ENCODE measurements around the gene ESRRB. TPM values are rescaled to one million over a fixed set of nuclear protein-coding genes. Genes with fewer than 3 reads are reported as not detected.

The ESRRB gene
- total RNA-seq, 1 experiment from 2014 or later, result 0.03 TPM

DNA sequence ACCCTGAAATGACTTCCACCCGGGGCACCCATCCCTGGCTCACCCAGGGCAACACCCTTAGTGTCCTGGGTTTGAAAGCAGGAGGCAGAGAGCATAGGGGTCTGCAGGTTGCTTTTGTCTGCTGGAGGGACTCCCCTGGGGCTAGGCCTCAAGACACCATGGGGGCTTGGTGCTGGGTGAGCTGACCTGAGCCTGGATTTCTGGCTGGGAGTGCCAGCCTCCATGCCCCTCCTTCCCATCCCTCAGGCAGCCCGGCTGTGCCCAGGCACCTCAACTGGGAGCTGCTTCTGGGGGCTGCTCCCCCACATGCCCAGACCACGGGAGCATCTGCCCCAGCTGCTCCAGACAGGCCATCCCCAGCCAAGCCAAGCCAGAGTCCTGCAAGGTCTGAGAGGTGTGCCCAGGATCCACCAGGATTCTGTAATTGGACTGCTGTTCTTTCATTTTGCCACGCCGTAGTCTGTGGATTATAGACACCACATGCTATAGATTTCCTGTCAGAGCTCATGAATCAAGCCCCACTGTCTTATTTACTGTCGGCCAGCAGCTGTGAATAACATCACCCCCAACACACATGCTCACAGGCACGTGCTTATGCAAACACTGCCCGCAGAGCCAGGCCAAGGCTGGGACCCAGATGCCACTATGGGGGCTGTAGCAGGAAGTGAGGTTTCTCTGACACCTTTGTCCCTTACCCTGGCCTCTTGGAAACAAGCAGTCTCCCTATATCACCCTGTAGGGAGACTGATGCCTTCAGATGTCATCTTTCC lies 29.4 kb upstream of the ESRRB start:
- H3K4me3 ChIP-seq, result no peak overlapping the region
- no peaks in the 10 kb centered on the region for H3K27me3 ChIP-seq
- H3K9me3 ChIP-seq, result no peaks in the 10 kb centered on the region
- no peak for DNase-seq
- H3K36me3 ChIP-seq, result no peaks in the 10 kb centered on the region

DNA sequence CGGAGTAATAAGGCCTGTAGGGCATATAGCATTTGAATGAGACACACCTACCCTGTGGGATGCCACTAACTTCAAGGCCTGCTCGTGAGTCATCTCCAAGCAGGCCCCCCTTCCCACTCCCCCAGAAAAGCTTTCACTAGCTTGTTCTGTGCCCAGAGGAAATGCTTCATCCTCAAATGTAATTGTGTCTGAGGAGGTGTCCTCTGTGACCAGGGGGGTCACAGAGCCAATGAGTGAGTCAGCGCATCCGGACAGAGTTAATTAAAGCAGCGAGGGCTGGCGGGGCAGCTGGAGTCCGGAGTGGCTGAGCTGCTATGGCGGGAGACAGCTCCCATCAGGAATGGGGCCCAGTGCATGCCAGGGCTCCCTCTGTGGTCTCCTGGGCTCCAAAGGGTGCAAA lies 27.0 kb upstream of the ESRRB start:
- no peaks in the 10 kb centered on the region for H3K9me3 ChIP-seq
- no peaks in the 10 kb centered on the region for H3K36me3 ChIP-seq
- H3K27me3 ChIP-seq, result no peaks in the 10 kb centered on the region
- DNase-seq, result peak; percentile 73
- no peak overlapping the region for H3K4me3 ChIP-seq

DNA sequence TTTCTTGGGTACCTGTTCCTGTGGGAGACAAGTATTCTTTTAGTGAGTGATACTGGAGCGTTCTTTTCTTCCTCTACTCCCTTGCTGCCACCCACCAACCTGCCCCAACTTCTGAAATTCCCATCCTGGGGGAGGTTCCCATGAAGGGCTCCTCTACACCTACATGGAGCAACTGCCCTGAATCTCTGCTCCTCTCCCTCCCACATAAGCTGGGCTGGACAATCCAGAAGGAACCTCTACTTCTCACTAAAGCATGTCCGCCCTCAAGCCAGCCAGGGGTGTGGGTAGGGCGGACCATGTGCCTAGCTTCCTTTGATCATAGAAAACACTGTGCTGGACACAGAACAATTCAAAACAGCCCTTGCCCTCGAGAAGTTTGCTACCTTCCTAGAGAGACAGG lies 25.9 kb upstream of the ESRRB start:
- Histone ChIP-seq H3K36me3 (no peaks in the 10 kb centered on the region), H3K4me3 (no peak overlapping the region), H3K9me3 (no peaks in the 10 kb centered on the region), H3K27me3 (no peaks in the 10 kb centered on the region)
- DNase-seq, result no peak

DNA sequence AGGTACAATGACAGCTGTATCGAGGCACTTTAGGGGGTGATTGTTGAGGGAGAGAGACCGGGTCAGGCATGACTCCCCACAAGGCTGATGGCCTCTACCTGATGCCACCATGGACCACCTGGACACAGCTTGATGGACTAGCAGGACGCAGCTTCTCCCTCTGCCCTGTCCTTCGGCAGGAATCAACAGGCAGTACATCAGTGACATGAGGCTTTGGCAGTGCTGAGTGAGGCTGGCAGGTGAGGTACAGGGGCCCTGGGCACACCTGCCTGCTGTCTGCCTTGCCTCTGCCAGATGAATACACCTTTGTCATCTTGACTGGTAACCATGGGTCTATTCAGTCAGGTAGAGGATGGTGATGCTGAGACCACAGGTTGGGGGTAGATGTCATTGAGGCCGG lies 25.3 kb upstream of the ESRRB start:
- Histone ChIP-seq H3K27me3 (no peaks in the 10 kb centered on the region), H3K4me3 (no peak overlapping the region), H3K36me3 (no peaks in the 10 kb centered on the region), H3K9me3 (no peaks in the 10 kb centered on the region)
- DNase-seq, result no peak

DNA sequence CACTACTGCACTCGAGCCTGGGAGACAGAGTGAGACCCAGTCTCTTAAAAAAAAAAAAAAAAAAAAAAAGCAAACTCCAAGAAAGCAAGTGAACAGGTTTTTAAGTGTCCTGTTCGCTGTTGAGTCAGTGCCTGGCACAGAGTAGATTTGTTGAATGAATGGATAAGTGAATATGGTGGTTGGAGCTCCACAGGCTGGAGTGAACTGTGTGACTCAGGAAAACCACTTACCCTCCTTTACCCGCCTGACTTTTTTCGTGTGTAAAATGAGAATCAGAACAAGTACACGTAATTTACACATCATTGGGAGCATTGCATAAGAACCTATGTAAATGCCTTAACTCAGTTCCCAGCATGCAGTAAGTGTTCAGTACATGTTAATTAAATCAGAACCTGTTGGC lies 24.0 kb upstream of the ESRRB start:
- no peaks in the 10 kb centered on the region for H3K27me3 ChIP-seq
- H3K9me3 ChIP-seq, result no peaks in the 10 kb centered on the region
- no peak for DNase-seq
- no peak overlapping the region for H3K4me3 ChIP-seq
- no peaks in the 10 kb centered on the region for H3K36me3 ChIP-seq

DNA sequence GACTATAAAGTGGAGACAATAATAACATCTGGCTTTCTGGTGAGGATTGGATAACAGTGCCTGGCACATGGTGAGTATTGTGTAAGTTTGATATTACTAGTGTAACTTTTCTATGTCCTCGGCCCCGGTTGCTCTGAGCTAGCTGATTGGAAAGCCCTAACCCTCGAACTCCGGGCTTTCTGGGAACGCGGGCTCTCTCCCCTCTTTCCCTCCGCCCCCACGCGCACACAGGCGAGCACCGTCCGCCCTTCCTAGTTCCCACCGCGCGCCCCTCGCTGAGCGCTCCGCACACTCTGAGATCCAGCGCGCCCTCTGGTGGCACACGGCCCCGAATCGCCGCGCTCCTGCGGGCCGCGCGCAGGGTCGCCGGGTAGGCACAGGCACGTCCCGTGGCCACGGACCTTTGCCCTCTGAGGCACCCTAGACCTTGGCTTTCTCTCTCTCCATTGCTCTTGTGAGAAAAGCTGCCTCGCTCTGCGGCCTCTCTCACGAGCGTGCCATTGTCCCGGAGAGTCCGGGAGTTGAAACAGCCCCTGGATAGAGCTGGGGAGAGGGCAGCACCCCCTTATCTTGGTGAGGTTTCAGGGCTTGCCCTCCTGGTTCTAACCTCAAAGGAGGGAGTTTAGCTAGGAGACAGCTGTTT lies 23.2 kb upstream of the ESRRB start:
- DNase-seq, result peak; percentile 38
- no peaks in the 10 kb centered on the region for H3K27me3 ChIP-seq
- 0 out of 2 replicates have a peak overlapping the region, but pooled peaks have one; percentile 12 for H3K4me3 ChIP-seq
- no peaks in the 10 kb centered on the region for H3K9me3 ChIP-seq
- no peaks in the 10 kb centered on the region for H3K36me3 ChIP-seq

DNA sequence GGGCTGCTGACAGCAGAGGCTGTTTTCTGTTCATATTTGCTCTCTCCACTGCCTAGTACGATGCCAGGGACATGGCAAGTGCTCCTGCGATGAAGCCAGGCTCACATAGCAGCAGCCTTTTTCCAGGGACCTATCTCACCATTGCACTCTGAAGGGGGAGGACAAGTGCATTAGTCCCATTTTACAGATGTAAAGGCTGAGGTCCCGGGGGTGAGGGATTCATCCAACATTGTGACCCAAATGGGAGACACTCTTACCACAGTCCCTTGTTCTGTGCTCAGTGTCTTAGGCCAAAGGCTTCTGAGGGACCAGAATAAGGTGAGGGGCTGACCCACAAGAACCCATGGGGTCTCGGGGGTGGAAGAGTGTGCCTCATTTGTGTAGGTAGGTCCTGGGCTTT lies 21.6 kb upstream of the ESRRB start:
- no peaks in the 10 kb centered on the region for H3K36me3 ChIP-seq
- H3K4me3 ChIP-seq, result no peak overlapping the region
- H3K9me3 ChIP-seq, result no peaks in the 10 kb centered on the region
- H3K27me3 ChIP-seq, result no peaks in the 10 kb centered on the region
- DNase-seq, result no peak

DNA sequence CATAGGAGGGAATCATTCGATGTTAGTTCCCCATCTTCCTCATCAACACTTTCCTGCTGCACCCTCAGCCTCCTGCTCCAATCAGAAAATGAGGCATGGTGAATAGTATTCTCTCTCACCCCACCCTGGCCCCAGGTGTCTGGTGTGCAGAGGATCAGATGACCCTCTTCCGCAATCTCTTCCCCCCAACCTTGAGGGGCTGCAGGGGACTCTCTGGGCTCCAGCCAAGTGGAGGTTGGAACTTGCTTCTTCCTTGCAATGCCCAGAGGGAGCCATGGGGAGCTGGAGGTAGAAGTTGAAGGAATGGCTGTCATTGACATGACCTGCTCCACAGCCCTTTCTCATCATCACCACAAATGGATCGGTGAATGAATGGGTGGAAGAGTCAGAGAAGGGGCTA lies 20.2 kb upstream of the ESRRB start:
- Histone ChIP-seq H3K27me3 (no peaks in the 10 kb centered on the region), H3K9me3 (no peaks in the 10 kb centered on the region), H3K36me3 (no peaks in the 10 kb centered on the region), H3K4me3 (no peak overlapping the region)
- no peak for DNase-seq

DNA sequence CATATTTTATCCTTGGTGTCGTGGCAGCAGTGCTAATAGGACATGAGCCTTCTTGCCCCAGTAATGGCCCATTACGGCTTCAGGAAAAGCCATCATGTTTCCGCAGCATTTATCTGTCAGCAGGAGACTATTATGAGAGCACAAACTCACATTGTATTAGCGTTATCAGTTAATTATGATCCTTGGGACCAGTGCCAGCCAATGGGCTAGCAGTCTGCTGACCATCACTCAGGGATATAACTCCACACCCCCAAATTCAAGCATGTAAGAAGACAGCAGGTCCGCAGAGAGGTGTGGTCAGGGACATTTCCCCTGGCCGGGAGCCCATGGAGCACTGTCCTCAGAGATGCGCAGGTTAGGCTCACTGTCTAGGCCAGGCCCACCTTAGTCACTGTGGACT lies 4.9 kb upstream of the ESRRB start:
- Histone ChIP-seq H3K4me3 (no peak overlapping the region), H3K36me3 (no peaks in the 10 kb centered on the region), H3K27me3 (peaks cover under 1% of the 10 kb centered on the region; the same call in 1 of the 2 replicates), H3K9me3 (no peaks in the 10 kb centered on the region)
- no peak for DNase-seq

DNA sequence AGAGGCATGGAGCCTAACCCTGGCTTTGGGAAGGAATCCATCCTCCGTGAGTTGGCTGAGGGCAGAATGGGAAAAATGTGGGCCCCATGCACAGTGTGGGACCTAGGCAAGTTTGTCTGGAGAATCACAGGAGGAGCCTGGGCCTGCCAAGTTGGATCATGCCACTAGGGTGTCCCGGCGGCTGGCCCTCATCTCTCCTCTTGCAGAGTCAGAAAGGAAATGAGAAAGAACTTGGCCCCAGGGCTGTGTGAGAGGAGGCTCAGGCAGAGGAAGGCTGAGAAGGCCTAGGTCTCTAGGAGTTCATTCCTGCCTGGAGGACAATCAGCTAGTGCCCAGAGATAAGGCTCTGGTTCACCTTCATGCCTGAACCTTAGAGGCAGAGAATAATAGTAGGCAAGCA lies 2.5 kb upstream of the ESRRB start:
- no peak overlapping the region for H3K4me3 ChIP-seq
- H3K27me3 ChIP-seq, result peaks cover 22% of the 10 kb centered on the region
- DNase-seq, result no peak
- no peaks in the 10 kb centered on the region for H3K9me3 ChIP-seq
- no peaks in the 10 kb centered on the region for H3K36me3 ChIP-seq

DNA sequence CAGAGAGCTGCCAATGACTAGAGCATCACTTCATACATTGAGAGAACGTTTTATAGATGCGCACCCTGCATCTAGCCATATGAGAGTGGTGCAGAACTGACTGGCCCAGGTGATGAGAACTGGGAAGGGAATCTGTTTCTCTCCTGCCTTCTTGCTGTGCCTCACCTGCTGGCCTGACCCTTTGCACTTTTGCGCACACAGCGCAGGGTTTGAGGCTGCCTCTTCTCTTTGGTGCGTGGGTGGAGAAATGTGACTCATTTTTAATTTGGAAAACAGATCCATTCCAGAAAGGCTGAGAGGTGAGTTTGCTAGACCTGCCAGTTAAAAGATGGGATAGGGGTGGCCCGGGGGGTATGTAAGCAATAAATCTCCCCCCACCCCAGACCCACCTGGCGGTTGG lies 453 bp upstream of the ESRRB start:
- Histone ChIP-seq H3K9me3 (no peaks in the 10 kb centered on the region), H3K4me3 (no peak overlapping the region), H3K36me3 (no peaks in the 10 kb centered on the region), H3K27me3 (peaks cover 25% of the 10 kb centered on the region)
- no peak for DNase-seq

DNA sequence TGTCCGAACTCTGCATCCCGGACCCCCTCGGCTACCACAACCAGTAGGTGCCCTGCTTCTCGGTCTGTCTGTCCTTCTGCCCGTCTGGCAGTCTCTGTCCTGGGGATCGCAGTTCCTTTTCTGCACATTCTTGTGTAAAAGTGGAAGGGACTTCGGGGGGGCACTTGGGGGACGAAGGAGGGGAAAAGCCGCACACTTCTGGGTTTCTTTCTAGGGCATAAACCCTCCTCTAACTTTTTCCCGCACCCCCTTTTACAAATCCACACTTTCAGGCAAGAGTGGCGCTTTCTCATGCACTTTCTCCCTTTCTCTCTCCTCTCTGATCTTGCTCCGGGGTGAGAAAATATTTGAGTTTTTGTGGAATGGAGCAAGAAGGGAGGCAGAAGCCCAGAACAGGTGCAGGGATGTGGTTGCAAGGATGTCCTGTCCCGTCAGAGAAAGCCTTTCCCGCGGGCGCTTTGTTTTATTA lies 506 bp downstream of the ESRRB start:
- Histone ChIP-seq H3K36me3 (no peaks in the 10 kb centered on the region), H3K4me3 (no peak overlapping the region), H3K27me3 (peaks cover 25% of the 10 kb centered on the region), H3K9me3 (no peaks in the 10 kb centered on the region)
- no peak for DNase-seq

DNA sequence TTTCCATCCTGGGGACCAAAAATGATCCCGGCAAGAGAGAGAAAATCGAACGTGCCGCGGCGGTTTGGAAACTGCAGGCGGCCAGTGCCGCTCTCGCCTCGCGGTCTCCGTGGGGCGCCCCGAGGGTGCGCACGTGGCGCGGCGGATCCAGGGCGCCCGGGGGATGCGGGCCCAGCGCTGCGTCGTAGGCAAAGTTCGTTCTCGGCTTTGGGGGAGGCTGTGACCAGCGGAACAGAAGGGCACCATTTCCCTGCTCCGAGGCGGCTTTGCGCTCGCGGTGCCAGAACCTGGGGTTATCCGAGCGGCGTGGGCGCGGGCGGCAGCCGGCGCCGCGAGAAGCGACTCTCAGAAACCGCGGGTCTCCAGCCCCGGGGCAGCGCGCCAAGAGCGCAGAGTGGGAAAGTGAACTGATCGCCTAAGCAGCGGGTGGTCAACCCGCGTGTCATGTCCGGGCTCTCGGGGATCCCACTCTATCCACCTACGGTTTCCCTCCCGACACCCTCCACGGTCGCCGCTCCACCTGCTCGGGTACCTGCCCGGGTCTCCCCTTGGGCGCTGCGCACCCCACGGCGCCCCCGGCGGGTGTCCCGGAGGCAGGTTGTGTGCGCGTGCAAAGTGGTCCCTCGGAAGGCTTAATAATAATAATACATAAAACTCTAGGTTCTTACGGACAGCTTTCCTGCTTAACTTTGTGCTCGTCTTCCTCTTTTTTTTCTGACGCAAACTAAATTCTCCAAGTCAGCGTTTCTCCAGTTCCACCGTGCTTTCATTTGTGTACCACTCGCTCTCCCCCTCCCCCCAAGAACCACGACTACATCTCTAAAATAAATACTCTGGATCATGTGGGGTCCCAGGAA lies 1.2 kb downstream of the ESRRB start:
- peaks cover 28% of the 10 kb centered on the region for H3K27me3 ChIP-seq
- no peaks in the 10 kb centered on the region for H3K9me3 ChIP-seq
- no peaks in the 10 kb centered on the region for H3K36me3 ChIP-seq
- DNase-seq, result no peak
- no peak overlapping the region for H3K4me3 ChIP-seq

DNA sequence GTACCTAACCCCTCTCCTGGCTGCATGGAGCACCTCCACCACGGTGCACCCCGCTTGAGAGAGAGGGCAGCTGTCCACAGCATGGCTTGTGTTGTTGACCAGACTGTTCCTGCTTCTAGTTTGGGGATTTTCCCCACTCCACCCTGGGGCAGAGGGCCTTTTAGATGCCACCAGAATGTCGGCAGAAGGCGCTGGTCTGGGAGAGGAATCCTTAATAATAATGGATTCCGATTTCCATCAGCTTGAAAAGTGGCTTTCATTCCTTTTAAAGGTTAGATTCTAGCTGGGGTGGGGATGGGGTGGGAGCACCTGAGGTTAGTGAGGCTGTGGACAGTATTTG lies 1.8 kb downstream of the ESRRB start:
- DNase-seq, result no peak
- peaks cover 32% of the 10 kb centered on the region for H3K27me3 ChIP-seq
- no peaks in the 10 kb centered on the region for H3K36me3 ChIP-seq
- H3K4me3 ChIP-seq, result no peak overlapping the region
- no peaks in the 10 kb centered on the region for H3K9me3 ChIP-seq

DNA sequence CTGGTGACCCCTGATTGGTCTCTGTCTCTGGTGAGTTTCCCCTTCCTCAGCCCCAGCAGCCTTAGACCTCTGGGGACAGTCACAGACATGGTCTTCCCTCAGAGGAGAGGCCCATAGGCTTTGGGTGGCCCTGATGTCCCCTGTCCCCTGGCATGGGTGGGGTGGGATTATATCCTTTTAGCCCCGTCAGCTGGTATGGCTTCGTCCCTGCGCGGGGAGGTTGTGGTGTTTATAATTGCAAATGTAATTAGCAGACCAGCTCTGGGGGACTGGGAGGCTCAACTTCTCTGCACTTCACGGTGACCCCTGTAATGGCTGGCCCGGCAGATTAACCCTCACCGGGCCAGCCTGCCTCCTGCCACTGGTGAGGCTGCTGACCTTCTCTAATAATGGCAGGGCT lies 5.1 kb downstream of the ESRRB start:
- H3K9me3 ChIP-seq, result no peaks in the 10 kb centered on the region
- H3K4me3 ChIP-seq, result no peak overlapping the region
- H3K36me3 ChIP-seq, result no peaks in the 10 kb centered on the region
- peaks cover 36% of the 10 kb centered on the region for H3K27me3 ChIP-seq
- DNase-seq, result no peak

DNA sequence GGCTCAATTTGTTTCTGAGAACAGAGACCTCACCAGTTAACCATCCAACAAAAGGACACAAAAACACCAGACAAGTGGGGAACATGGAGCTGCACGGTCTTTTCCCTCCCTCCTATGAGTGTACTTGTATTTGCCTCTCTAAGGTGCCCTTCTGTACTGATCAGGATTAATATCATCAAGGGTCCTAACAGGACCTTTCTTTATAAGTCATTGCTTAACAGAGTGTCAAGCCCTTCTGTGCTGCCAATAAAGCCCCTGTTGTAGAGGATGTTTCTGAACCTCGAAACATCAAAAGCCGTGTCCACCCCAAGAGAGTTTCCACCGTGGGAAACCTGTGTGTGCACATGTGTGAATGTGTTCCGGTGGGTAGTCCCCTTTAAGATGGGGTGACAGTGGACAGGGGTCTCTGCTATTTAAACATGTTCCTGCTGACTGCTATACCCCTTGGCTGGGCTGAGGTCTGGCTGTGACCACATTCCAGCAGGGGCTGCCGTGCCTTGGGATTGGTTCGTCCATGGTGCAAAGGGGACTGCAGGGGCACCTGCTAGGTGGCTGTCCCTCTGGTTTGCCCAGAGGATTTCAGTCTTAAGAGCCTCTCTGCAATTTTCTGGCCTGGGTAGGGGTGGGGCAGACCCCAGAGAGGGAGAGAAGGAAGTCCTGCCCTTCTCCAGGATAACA lies 6.0 kb downstream of the ESRRB start:
- Histone ChIP-seq H3K4me3 (no peak overlapping the region), H3K27me3 (peaks cover 27% of the 10 kb centered on the region), H3K36me3 (no peaks in the 10 kb centered on the region), H3K9me3 (no peaks in the 10 kb centered on the region)
- no peak for DNase-seq

DNA sequence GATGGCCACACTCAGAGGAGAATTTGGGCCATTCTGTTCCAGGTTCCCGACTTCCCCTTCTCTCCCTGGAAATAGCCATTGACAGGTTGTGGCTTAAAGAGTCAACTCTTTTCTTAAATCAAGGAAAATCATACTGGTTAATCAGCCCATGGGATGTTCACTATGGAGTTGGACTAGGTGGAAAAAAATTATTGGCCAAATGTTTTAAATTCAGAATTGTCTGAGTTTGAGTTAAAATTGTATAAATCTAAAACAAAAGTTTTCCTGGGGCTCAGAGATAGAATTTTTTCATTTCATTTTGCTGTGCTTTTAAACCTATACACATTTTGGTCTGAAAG lies 6.5 kb downstream of the ESRRB start:
- Histone ChIP-seq H3K9me3 (no peaks in the 10 kb centered on the region), H3K27me3 (peaks cover 22% of the 10 kb centered on the region), H3K4me3 (no peak overlapping the region), H3K36me3 (no peaks in the 10 kb centered on the region)
- DNase-seq, result no peak
